SU-DHL-6 (cell line): Measurements from ENCODE around the gene VAT1L.

ENCODE experiments used
- CTCF ChIP-seq: fragments of 200-600 bp; sonication (generic); IDR thresholded peaks from one replicate; pipeline ENCODE4 v1.5.1; 2017; ENCODE audit warnings: antibody characterized with exemption, mild to moderate bottlenecking, low read length, moderate library complexity; ENCODE audit not compliant: insufficient read depth, poor library complexity, severe bottlenecking
- EZH2phosphoT487 ChIP-seq: fragments of 200-600 bp; sonication (generic), shearing (Covaris generic); conservative IDR thresholded peaks from 2 replicates; pipeline ENCODE4 v1.6.1; 2018; ENCODE audit warnings: mild to moderate bottlenecking, antibody characterized with exemption, low read length, moderate library complexity, mixed read lengths

GRCh38 chr16:77782694-77783093 lies 5.7 kb upstream of the VAT1L start:
- TF ChIP-seq CTCF (peak; percentile 29), EZH2phosphoT487 (no peak)
